Anterior cingulate cortex (tissue), 58 donors: ENCODE results near the gene RNF14.

ENCODE experiments used
- DNase-seq, 58 donors: peaks; one replicate each; lab custom pipeline; 2025; lab: John Stamatoyannopoulos, UW

The RNF14 gene

GRCh38 chr5:141968914-141969608 is at the start of gene RNF14:
TSS of gene RNF14 (plus strand) at chr5:141969105. CDS start at chr5:141973589, 4,484 bp downstream.
- DNase-seq = peak; percentile 35 to 93 (median 86)

- no peak for DNase-seq
Observed at GRCh38 chr5:141919218-141920119, 49.4 kb upstream of the RNF14 start.

- DNase-seq = no peak
Observed at GRCh38 chr5:141920771-141921170, 48.1 kb upstream of the RNF14 start.

- DNase-seq = peak in 1 of 58 donors; percentile 45
Observed at GRCh38 chr5:141922827-141923447, 46.0 kb upstream of the RNF14 start.

- peak; percentile 61 to 99 (median 93) for DNase-seq
Observed at GRCh38 chr5:141923448-141924313, 45.2 kb upstream of the RNF14 start, which contains the start of gene DELE1. TSS of gene DELE1 (plus strand) at chr5:141923871. CDS start at chr5:141923942, 71 bp downstream.

GRCh38 chr5:141926434-141926833 is 42.5 kb upstream of the RNF14 start:
- DNase-seq = no peak

GRCh38 chr5:141928051-141928450 is 40.9 kb upstream of the RNF14 start:
- DNase-seq = no peak

GRCh38 chr5:141929398-141930058 is 39.4 kb upstream of the RNF14 start:
- no peak for DNase-seq

- no peak for DNase-seq
Observed at GRCh38 chr5:141931694-141932093, 37.2 kb upstream of the RNF14 start.

GRCh38 chr5:141933151-141933550 is 35.8 kb upstream of the RNF14 start:
- DNase-seq = no peak

- DNase-seq = no peak
Observed at GRCh38 chr5:141934099-141934844, 34.6 kb upstream of the RNF14 start.

- no peak for DNase-seq
Observed at GRCh38 chr5:141935538-141935937, 33.4 kb upstream of the RNF14 start.

GRCh38 chr5:141940695-141941271 is 28.1 kb upstream of the RNF14 start:
- DNase-seq = peak in 16 of 58 donors; percentile 12 to 60 (median 30)

- peak in 1 of 58 donors; percentile 20 for DNase-seq
Observed at GRCh38 chr5:141941307-141941706, 27.6 kb upstream of the RNF14 start.

- DNase-seq = no peak
Observed at GRCh38 chr5:141941779-141942178, 27.1 kb upstream of the RNF14 start.

GRCh38 chr5:141942185-141942857 is 26.6 kb upstream of the RNF14 start:
- no peak for DNase-seq

- DNase-seq = no peak
Observed at GRCh38 chr5:141944076-141944475, 24.8 kb upstream of the RNF14 start.
